ENCODE results near the gene RCSD1. TPM values are rescaled to one million over a fixed set of nuclear protein-coding genes. Genes with fewer than 3 reads are reported as not detected.

The RCSD1 gene
- total and polyA plus RNA-seq, 2 donors (not counting 3 experiments of a cell fraction or from before 2014, with no cell fraction given), result 0.08 to 1.00 TPM

DNA sequence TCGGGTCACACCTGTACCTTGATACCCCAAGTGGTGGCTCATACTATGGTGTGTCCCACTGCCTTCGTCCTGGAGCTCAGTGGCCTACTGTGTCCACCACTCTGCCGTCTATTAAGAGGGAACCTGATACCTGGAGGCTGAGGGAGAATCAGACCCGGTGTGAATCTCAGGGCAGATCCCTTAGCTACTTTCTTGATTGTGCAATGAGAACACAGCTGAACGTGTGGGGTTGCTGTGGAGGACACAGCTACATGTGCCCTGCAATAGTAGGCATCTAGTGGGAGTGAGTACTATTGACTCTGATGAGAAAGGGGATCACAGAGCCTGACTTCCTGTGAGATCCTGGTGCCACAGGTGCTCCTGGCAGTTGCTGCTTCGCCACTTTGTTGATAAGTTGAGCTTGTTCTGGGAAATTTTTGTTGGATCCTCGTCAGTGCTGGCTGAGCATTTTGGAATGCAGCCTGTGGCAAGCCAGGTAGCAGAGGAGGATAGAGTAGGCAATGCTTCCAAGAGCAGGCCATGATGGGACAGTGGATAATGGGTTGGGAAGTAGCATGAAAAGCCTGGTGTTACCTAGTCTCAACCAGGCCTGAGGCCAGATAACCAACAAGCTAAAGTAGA is 63.5 kb downstream of the RCSD1 start:
- no peaks in the 10 kb centered on the region for H3K9me1 ChIP-seq (replicated peaks; ENCODE audit: control insufficient read depth, extremely low read depth, insufficient read depth, low read length)
- no peaks in the 10 kb centered on the region for H3K79me2 ChIP-seq (ENCODE audit: control insufficient read depth, insufficient read depth, low read length)
- ChIA-PET POLR2A (no interaction called here), CTCF (interaction anchor here (1.2 to 1.5 kb wide), 2 partner anchors 93 to 129 kb away, joined by 3 to 4 read pairs; no protein-coding TSS in a partner anchor)
- H4K20me1 ChIP-seq (replicated peaks; ENCODE audit: control insufficient read depth, extremely low read depth, insufficient read depth, low read length), result no peaks in the 10 kb centered on the region
- no TSS peak for BruUV-seq (replicated peaks)
- H3K4me1 ChIP-seq (ENCODE audit: control insufficient read depth, extremely low read depth, insufficient read depth, low read length), result peaks cover 4% of the 10 kb centered on the region
- H3K36me3 ChIP-seq (ENCODE audit: control insufficient read depth in 2 of 2, extremely low read depth in 1 of 2, insufficient read depth in 2 of 2, low read length in 2 of 2), result no peaks in the 10 kb centered on the region
- H3K9me3 ChIP-seq (replicated peaks; ENCODE audit: control insufficient read depth, insufficient read depth, low read length), result no peaks in the 10 kb centered on the region
- FAIRE-seq (no peak), DNase-seq (ENCODE audit: low read depth, low spot score) (no peak)
- H3K27me3 ChIP-seq (ENCODE audit: control insufficient read depth in 2 of 2, insufficient read depth in 2 of 2, low read length in 2 of 2), result peaks cover 0 to 2% of the 10 kb centered on the region in 2 experiments
- no peak overlapping the region for H3K9ac ChIP-seq (replicated peaks; ENCODE audit: extremely low read depth, insufficient read depth, low read length)
- intact Hi-C loops (cut with micrococcal nuclease), result no loop called here
- no peak overlapping the region for H3K4me3 ChIP-seq (replicated peaks in 1 of 3; ENCODE audit: insufficient read depth in 1 of 3, low read depth in 1 of 3, low read length in 3 of 3)
- H3K4me2 ChIP-seq (ENCODE audit: insufficient read depth, low read length), result no peak overlapping the region
- no peak overlapping the region for H3K27ac ChIP-seq (ENCODE audit: insufficient read depth, low read depth, low read length)
- dilution Hi-C loops (cut with MboI; ENCODE audit: extremely low pct_ligation_motif_present, low sequenced_read_pairs), result no loop called here
- no peak overlapping the region for H2AFZ ChIP-seq (ENCODE audit: low read depth, low read length)
- TF ChIP-seq, protein P1, sequence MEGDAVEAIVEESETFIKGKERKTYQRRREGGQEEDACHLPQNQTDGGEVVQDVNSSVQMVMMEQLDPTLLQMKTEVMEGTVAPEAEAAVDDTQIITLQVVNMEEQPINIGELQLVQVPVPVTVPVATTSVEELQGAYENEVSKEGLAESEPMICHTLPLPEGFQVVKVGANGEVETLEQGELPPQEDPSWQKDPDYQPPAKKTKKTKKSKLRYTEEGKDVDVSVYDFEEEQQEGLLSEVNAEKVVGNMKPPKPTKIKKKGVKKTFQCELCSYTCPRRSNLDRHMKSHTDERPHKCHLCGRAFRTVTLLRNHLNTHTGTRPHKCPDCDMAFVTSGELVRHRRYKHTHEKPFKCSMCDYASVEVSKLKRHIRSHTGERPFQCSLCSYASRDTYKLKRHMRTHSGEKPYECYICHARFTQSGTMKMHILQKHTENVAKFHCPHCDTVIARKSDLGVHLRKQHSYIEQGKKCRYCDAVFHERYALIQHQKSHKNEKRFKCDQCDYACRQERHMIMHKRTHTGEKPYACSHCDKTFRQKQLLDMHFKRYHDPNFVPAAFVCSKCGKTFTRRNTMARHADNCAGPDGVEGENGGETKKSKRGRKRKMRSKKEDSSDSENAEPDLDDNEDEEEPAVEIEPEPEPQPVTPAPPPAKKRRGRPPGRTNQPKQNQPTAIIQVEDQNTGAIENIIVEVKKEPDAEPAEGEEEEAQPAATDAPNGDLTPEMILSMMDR (IDR thresholded peaks at IDR 0.05; ENCODE audit: extremely low read depth in 1 of 2, insufficient read depth in 1 of 2, low read depth in 1 of 2, low read length in 2 of 2), result no peak
- TF ChIP-seq JUN (IDR thresholded peaks at IDR 0.05; ENCODE audit: borderline replicate concordance, insufficient read depth, insufficient read length, low read depth) (no peak), MYC (IDR thresholded peaks at IDR 0.05; ENCODE audit: low read depth, low read length) (no peak), EZH2 (IDR thresholded peaks at IDR 0.05; ENCODE audit: borderline replicate concordance, low read depth, low read length, severe bottlenecking) (no peak), POLR2A (IDR thresholded peaks at IDR 0.05; ENCODE audit: low read depth, low read length) (no peak), GATA2 (IDR thresholded peaks at IDR 0.05; ENCODE audit: insufficient read depth, insufficient read length, low read depth, low read length) (no peak), POLR2AphosphoS5 (IDR thresholded peaks at IDR 0.05; ENCODE audit: insufficient read depth, low read depth, low read length) (no peak), FOS (IDR thresholded peaks at IDR 0.05; ENCODE audit: borderline replicate concordance, insufficient read depth, low read length) (no peak)
- TF ChIP-seq, protein P2, sequence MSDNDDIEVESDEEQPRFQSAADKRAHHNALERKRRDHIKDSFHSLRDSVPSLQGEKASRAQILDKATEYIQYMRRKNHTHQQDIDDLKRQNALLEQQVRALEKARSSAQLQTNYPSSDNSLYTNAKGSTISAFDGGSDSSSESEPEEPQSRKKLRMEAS (IDR thresholded peaks at IDR 0.05; ENCODE audit: insufficient read depth, insufficient read length), result no peak
